Astrocyte (in vitro differentiated cells and primary cell): ENCODE data around the gene SDK1. TPM values are rescaled to one million over a fixed set of nuclear protein-coding genes. Genes with fewer than 3 reads are reported as not detected.
"Not testable (repeated sequence)": the region's sequence is repeated elsewhere in the genome, so short reads cannot be mapped to it uniquely, and the experiment has no call there.

Source experiments
- DNase-seq: peaks from one replicate; pipeline ENCODE4 v3.0.0-alpha.2; 2010; ENCODE audit warnings: low read depth
- FAIRE-seq: peaks from 2 replicates; lab custom pipeline; 2011; peaks lifted over from hg19 to GRCh38; lab: Jason Lieb, UNC
- H2AFZ ChIP-seq: 2 replicates; pipeline ENCODE4 v1.6.0; 2012; ENCODE audit warnings: low read depth, low read length, inconsistent platforms
- H3K27ac ChIP-seq: 2 replicates; pipeline ENCODE4 v1.5.1; 2011; ENCODE audit warnings: low read depth, low read length, inconsistent platforms
- H3K27me3 ChIP-seq: 2 replicates; pipeline ENCODE4 v1.6.0; 2011; ENCODE audit warnings: low read length, inconsistent platforms; ENCODE audit not compliant: insufficient read depth
- H3K36me3 ChIP-seq: 2 replicates; pipeline ENCODE4 v1.5.1; 2011; ENCODE audit warnings: low read length, inconsistent platforms; ENCODE audit not compliant: insufficient read depth
- H3K4me1 ChIP-seq: 2 replicates; pipeline ENCODE4 v1.5.1; 2011; ENCODE audit warnings: low read length, inconsistent platforms; ENCODE audit not compliant: insufficient read depth
- H3K4me2 ChIP-seq: 2 replicates; pipeline ENCODE4 v1.6.0; 2012; ENCODE audit warnings: low read length, inconsistent platforms
- H3K4me3 ChIP-seq: 2 replicates; pipeline ENCODE4 v1.5.1; 2011; ENCODE audit warnings: low read depth, mild to moderate bottlenecking, low read length, inconsistent platforms; ENCODE audit not compliant: insufficient read depth
- H3K79me2 ChIP-seq: 2 replicates; pipeline ENCODE4 v1.6.0; 2012; ENCODE audit warnings: mild to moderate bottlenecking, low read length, inconsistent platforms; ENCODE audit not compliant: insufficient read depth
- H3K9ac ChIP-seq: 2 replicates; pipeline ENCODE4 v1.6.0; 2012; ENCODE audit warnings: mild to moderate bottlenecking, low read length, inconsistent platforms
- H3K9me3 ChIP-seq: 2 replicates; pipeline ENCODE4 v1.5.1; 2012; ENCODE audit warnings: low read depth, mild to moderate bottlenecking, low read length, inconsistent platforms; ENCODE audit not compliant: insufficient read depth
- H4K20me1 ChIP-seq: 2 replicates; pipeline ENCODE4 v1.6.0; 2012; ENCODE audit warnings: low read length, inconsistent platforms; ENCODE audit not compliant: insufficient read depth
- H3K27ac Mint-ChIP-seq: one replicate; pipeline ENCODE4 v1.8.0; 2021; ENCODE audit warnings: mild to moderate bottlenecking, mixed read lengths; ENCODE audit not compliant: unreplicated experiment
- H3K27me3 Mint-ChIP-seq: one replicate; pipeline ENCODE4 v1.8.0; 2021; ENCODE audit warnings: low read depth, mixed read lengths; ENCODE audit not compliant: unreplicated experiment
- H3K36me3 Mint-ChIP-seq: one replicate; pipeline ENCODE4 v1.8.0; 2021; ENCODE audit warnings: low read depth, mixed read lengths; ENCODE audit not compliant: unreplicated experiment
- H3K4me1 Mint-ChIP-seq: one replicate; pipeline ENCODE4 v1.8.0; 2021; ENCODE audit warnings: low read depth, mixed read lengths; ENCODE audit not compliant: unreplicated experiment
- H3K4me3 Mint-ChIP-seq: one replicate; pipeline ENCODE4 v1.8.0; 2021; ENCODE audit warnings: mild to moderate bottlenecking, moderate library complexity, mixed read lengths; ENCODE audit not compliant: unreplicated experiment
- H3K9me3 Mint-ChIP-seq: one replicate; pipeline ENCODE4 v1.8.0; 2021; ENCODE audit warnings: mild to moderate bottlenecking, mixed read lengths; ENCODE audit not compliant: unreplicated experiment
- EZH2 ChIP-seq: IDR thresholded peaks from 2 replicates; pipeline ENCODE4 v1.6.1; 2012; ENCODE audit warnings: mild to moderate bottlenecking, low read length, inconsistent platforms; ENCODE audit not compliant: insufficient read depth
- total RNA-seq: library from RNA; stranded (reverse); gene quantifications from 2 replicates; pipeline ENCODE4 v1.2.1, GENCODE V29; 2021
- TF ChIP-seq, protein P1 (sequence below): IDR thresholded peaks from 2 replicates; pipeline ENCODE4 v1.5.1; 2011; ENCODE audit warnings: low read depth, mild to moderate bottlenecking, inconsistent platforms, low read length, moderate library complexity; ENCODE audit not compliant: insufficient read depth

The SDK1 gene
- total RNA-seq, 1 donor from 2014 or later, result 4.2 TPM

DNA sequence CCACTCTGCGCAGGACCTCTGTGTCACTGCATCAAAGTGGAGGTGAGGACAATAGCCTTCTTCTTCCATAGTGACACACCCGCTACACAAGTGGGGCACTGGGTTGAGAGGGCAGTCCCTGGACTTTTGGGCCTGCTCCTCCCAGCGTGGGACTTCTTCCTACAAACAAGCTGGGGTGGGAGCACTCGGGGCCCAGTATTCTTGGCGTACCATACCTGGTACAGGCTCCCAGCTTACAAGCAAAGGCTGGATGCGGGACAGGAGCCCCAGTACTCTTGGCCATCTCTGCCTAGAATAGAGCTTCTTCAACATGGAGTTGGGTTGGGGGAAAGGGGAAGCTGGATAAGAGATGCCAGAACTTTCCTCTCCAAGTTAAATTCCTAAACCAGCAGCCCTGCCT is 954.3 kb downstream of the SDK1 start:
- H4K20me1 ChIP-seq, result no peaks in the 10 kb centered on the region
- no peak overlapping the region for H3K9ac ChIP-seq
- no peaks in the 10 kb centered on the region for H3K36me3 ChIP-seq
- TF ChIP-seq, protein P1, sequence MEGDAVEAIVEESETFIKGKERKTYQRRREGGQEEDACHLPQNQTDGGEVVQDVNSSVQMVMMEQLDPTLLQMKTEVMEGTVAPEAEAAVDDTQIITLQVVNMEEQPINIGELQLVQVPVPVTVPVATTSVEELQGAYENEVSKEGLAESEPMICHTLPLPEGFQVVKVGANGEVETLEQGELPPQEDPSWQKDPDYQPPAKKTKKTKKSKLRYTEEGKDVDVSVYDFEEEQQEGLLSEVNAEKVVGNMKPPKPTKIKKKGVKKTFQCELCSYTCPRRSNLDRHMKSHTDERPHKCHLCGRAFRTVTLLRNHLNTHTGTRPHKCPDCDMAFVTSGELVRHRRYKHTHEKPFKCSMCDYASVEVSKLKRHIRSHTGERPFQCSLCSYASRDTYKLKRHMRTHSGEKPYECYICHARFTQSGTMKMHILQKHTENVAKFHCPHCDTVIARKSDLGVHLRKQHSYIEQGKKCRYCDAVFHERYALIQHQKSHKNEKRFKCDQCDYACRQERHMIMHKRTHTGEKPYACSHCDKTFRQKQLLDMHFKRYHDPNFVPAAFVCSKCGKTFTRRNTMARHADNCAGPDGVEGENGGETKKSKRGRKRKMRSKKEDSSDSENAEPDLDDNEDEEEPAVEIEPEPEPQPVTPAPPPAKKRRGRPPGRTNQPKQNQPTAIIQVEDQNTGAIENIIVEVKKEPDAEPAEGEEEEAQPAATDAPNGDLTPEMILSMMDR, result no peak
- TF ChIP-seq EZH2, result no peak
- no peaks in the 10 kb centered on the region for H3K27me3 ChIP-seq
- DNase-seq (no peak), FAIRE-seq (no peak)
- no peak overlapping the region for H3K4me3 Mint-ChIP-seq
- no peaks in the 10 kb centered on the region for H3K79me2 ChIP-seq
- peaks cover 7% of the 10 kb centered on the region for H3K9me3 Mint-ChIP-seq
- no peaks in the 10 kb centered on the region for H3K4me1 Mint-ChIP-seq
- no peak overlapping the region for H3K27ac ChIP-seq
- no peak overlapping the region for H3K27ac Mint-ChIP-seq
- H2AFZ ChIP-seq, result no peak overlapping the region
- H3K4me2 ChIP-seq, result no peak overlapping the region
- no peaks in the 10 kb centered on the region for H3K36me3 Mint-ChIP-seq
- H3K4me3 ChIP-seq, result no peak overlapping the region
- H3K4me1 ChIP-seq, result no peaks in the 10 kb centered on the region
- H3K9me3 ChIP-seq, result no peaks in the 10 kb centered on the region
- peaks cover 6% of the 10 kb centered on the region for H3K27me3 Mint-ChIP-seq

DNA sequence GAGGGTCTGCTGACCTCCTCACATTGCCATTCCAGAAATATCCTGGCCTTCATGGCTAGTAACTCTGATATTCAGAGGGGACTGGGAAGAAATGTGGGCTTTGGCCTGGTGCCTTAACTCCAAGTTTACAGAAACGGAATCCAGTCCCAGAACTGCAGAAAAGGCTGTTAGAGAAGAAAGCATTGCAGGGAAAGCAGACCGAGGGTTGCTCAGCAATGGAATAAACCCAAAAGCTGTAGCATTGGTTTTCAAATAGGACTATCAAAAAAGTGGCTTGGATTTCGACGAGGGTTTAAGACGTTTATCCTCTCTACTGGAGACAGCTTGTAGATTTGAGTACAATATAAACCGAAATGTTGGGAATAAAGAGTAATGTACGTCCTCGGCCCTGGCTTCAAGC is 955.2 kb downstream of the SDK1 start:
- TF ChIP-seq, protein P1, result no peak
- no peak for TF ChIP-seq EZH2
- Mint-ChIP-seq H3K27me3 (peaks cover 9% of the 10 kb centered on the region), H3K27ac (no peak overlapping the region), H3K9me3 (peaks cover 7% of the 10 kb centered on the region), H3K4me1 (no peaks in the 10 kb centered on the region), H3K4me3 (no peak overlapping the region), H3K36me3 (no peaks in the 10 kb centered on the region)
- Histone ChIP-seq H3K4me2 (no peak overlapping the region), H3K27ac (no peak overlapping the region), H3K4me1 (no peaks in the 10 kb centered on the region), H3K9me3 (no peaks in the 10 kb centered on the region), H3K79me2 (no peaks in the 10 kb centered on the region), H4K20me1 (no peaks in the 10 kb centered on the region), H3K4me3 (no peak overlapping the region), H3K36me3 (no peaks in the 10 kb centered on the region), H3K9ac (no peak overlapping the region), H3K27me3 (no peaks in the 10 kb centered on the region), H2AFZ (no peak overlapping the region)
- FAIRE-seq (no peak), DNase-seq (no peak)

DNA sequence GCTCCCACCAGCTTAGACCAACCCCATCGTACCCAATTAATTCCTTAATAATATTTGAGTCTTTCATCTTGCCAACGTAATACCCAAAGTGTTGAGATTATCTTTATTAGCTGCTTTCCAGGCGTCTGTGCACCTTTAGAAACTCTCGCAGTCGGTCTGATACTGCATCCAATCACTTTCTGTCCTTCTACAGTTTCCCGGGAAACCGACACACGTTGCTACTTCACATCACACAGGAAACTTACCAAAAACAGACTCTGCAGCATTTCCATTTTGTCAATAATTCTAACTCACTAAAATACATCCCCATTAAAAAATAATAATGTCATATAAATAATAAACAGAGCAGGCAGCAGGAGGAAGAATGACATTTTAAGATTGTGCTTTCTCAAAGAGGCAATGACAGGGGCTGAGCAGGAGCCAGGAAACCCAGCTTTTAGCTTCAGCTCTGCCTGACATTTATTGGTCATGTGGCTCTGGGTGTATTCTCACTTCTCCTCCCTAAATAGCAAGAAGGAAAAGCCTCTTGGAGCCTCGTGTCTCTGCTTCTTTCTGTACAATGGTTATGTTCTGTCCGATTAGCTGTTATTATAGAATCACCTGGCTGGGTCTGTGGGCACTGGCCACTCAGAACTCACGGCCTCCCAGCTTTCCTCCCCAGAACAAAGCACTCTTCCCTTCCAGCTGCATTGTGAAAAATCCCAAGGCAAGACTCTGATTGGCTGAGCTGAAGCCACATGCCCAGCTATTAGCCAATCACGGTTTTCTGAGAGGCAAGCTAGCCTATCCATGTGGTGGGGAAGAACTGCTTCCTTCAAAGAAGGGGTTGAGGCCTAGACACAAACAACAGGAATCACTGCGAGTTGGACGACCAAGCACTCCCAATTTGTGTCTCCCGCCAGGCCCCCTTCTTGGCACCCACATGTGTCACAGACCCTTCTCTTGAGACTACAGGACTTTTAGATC is 956.4 kb downstream of the SDK1 start:
- Mint-ChIP-seq H3K9me3 (peaks cover 7% of the 10 kb centered on the region), H3K27ac (no peak overlapping the region), H3K4me3 (no peak overlapping the region), H3K36me3 (no peaks in the 10 kb centered on the region), H3K4me1 (no peaks in the 10 kb centered on the region), H3K27me3 (peaks cover 9% of the 10 kb centered on the region)
- H3K36me3 ChIP-seq, result no peaks in the 10 kb centered on the region
- H3K79me2 ChIP-seq, result no peaks in the 10 kb centered on the region
- H3K4me2 ChIP-seq, result no peak overlapping the region
- H3K9ac ChIP-seq, result no peak overlapping the region
- no peaks in the 10 kb centered on the region for H3K9me3 ChIP-seq
- no peaks in the 10 kb centered on the region for H4K20me1 ChIP-seq
- FAIRE-seq (no peak), DNase-seq (no peak)
- no peaks in the 10 kb centered on the region for H3K4me1 ChIP-seq
- no peak overlapping the region for H3K4me3 ChIP-seq
- H3K27me3 ChIP-seq, result no peaks in the 10 kb centered on the region
- H2AFZ ChIP-seq, result no peak overlapping the region
- TF ChIP-seq EZH2, result no peak
- TF ChIP-seq, protein P1, result no peak
- H3K27ac ChIP-seq, result no peak overlapping the region

DNA sequence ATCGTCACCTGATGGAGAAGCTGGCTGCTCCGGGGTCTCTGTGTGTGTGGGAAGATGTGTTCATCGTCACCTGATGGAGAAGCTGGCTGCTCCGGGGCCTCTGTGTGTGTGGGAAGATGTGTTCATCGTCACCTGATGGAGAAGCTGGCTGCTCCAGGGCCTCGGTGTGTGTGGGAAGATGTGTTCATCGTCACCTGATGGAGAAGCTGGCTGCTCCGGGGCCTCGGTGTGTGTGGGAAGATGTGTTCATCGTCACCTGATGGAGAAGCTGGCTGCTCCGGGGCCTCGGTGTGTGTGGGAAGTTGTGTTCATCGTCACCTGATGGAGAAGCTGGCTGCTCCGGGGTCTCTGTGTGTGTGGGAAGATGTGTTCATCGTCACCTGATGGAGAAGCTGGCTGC is 959.1 kb downstream of the SDK1 start:
- not testable (repeated sequence) for H3K27me3 Mint-ChIP-seq, FAIRE-seq, H3K9ac ChIP-seq, H3K27ac Mint-ChIP-seq, H3K36me3 Mint-ChIP-seq, H3K4me1 ChIP-seq, H2AFZ ChIP-seq, H3K4me3 ChIP-seq, H3K9me3 Mint-ChIP-seq, DNase-seq, H3K4me1 Mint-ChIP-seq, H3K79me2 ChIP-seq, H3K9me3 ChIP-seq, H3K36me3 ChIP-seq, H3K4me3 Mint-ChIP-seq, H3K4me2 ChIP-seq, H4K20me1 ChIP-seq, H3K27me3 ChIP-seq, H3K27ac ChIP-seq
